HCT116 (cell line): Measurements from ENCODE around the gene RBM19. TPM values are rescaled to one million over a fixed set of nuclear protein-coding genes. Genes with fewer than 3 reads are reported as not detected.

Source experiments
- ATAC-seq: fragments of 200-7000 bp; cut with Tn5 transposase; 2 replicates; pipeline ENCODE4 v1.9.1; 2020; ENCODE audit warnings: mild to moderate bottlenecking, moderate library complexity
- BruUV-seq: library from RNA; stranded (reverse); fragments of 400-500 nt; replicated peaks from 2 replicates; lab custom pipeline; 2021; lab: Mats Ljungman, UMichigan
- CTCF ChIA-PET: fragments of 300-600 bp; sonication (Branson Sonifier 250); formaldehyde crosslinking; loops from one replicate; lab custom pipeline; 2021; ENCODE audit warnings: antibody characterized with exemption; lab: Charles Lee
- POLR2A ChIA-PET: fragments of 300-600, 350-600 bp; sonication (Branson Sonifier 250); formaldehyde crosslinking; loops from one replicate; lab custom pipeline; 2021; ENCODE audit warnings: antibody characterized with exemption; lab: Charles Lee
- RAD21 ChIA-PET, 2 experiments: fragments of 300-600 bp; sonication (Branson Sonifier 250); formaldehyde crosslinking; loops; one replicate each; lab custom pipeline; 2023; ENCODE audit warnings: low total read pairs in 2 of 2; ENCODE audit not compliant: uncharacterized antibody in 2 of 2, unreplicated experiment in 2 of 2, low non-redundant PET in 1 of 2; lab: Charles Lee
- DNase-seq: peaks from one replicate; pipeline ENCODE4 v3.0.0-alpha.2; 2010; ENCODE audit warnings: low read depth, low spot score
- H2AFZ ChIP-seq: fragments of 200-600 bp; shearing (Covaris generic), sonication (generic); 2 replicates; pipeline ENCODE4 v1.6.1; 2017; ENCODE audit warnings: low read depth, mixed run types, mixed read lengths, antibody characterized with exemption, low read length; ENCODE audit not compliant: poor library complexity, severe bottlenecking
- H3K27ac ChIP-seq: 2 replicates; pipeline ENCODE4 v1.5.1; 2012; ENCODE audit warnings: low read depth, low read length
- H3K27me3 ChIP-seq: fragments of 200-600 bp; sonication (generic); 2 replicates; pipeline ENCODE4 v1.6.1; 2016; ENCODE audit warnings: mixed run types, low read length, mixed read lengths; ENCODE audit not compliant: insufficient read depth
- H3K36me3 ChIP-seq, 2 experiments: fragments of 200-500 bp in 1 of 2; fragments of 200-600 bp in 1 of 2; sonication (Bioruptor generic) in 1 of 2; sonication (generic) in 1 of 2; 2 replicates each; pipeline versions ENCODE4 v1.5.1 to v1.6.1; 2014 to 2016; ENCODE audit warnings: low read length in 2 of 2, inconsistent platforms in 1 of 2, mixed read lengths in 1 of 2, mixed run types in 1 of 2; ENCODE audit not compliant: insufficient read depth in 2 of 2, control insufficient read depth in 1 of 2
- H3K4me1 ChIP-seq, 2 experiments: fragments of 200-600 bp in 1 of 2; sonication (generic) in 1 of 2; 2 replicates each; pipeline versions ENCODE4 v1.5.1 to v1.6.1; 2012 to 2017; ENCODE audit warnings: low read length in 2 of 2, inconsistent platforms in 1 of 2, mild to moderate bottlenecking in 1 of 2, mixed read lengths in 1 of 2, mixed run types in 1 of 2, moderate library complexity in 1 of 2; ENCODE audit not compliant: insufficient read depth in 2 of 2, control insufficient read depth in 1 of 2
- H3K4me2 ChIP-seq: fragments of 200-600 bp; sonication (generic); 2 replicates; pipeline ENCODE4 v1.6.1; 2017; ENCODE audit warnings: mixed run types, low read length, mixed read lengths
- H3K4me3 ChIP-seq, 2 experiments: fragments of 200-600 bp in 1 of 2; sonication (generic) in 1 of 2; replicated peaks in 1 of 2; 2 replicates each; pipeline ENCODE4 v1.5.1; 2011 to 2016; ENCODE audit warnings: low read length in 2 of 2, control low read depth in 1 of 2, low read depth in 1 of 2, mild to moderate bottlenecking in 1 of 2, mixed read lengths in 1 of 2, mixed run types in 1 of 2
- H3K79me2 ChIP-seq: fragments of 200-600 bp; sonication (generic); 2 replicates; pipeline ENCODE4 v1.6.1; 2017; ENCODE audit warnings: mild to moderate bottlenecking, mixed run types, low read length, moderate library complexity, mixed read lengths; ENCODE audit not compliant: insufficient read depth
- H3K9ac ChIP-seq: fragments of 200-600 bp; sonication (generic); 2 replicates; pipeline ENCODE4 v1.6.1; 2016; ENCODE audit warnings: low read length, mixed read lengths
- H3K9me2 ChIP-seq: fragments of 200-600 bp; sonication (generic), shearing (Covaris generic); 2 replicates; pipeline ENCODE4 v1.6.1; 2017; ENCODE audit warnings: mixed run types, mild to moderate bottlenecking, moderate library complexity; ENCODE audit not compliant: insufficient read depth
- H3K9me3 ChIP-seq, 2 experiments: fragments of 200-500 bp in 1 of 2; fragments of 200-600 bp in 1 of 2; sonication (Bioruptor generic) in 1 of 2; sonication (generic) in 1 of 2; 2 replicates each; pipeline ENCODE4 v1.6.1; 2014 to 2017; ENCODE audit warnings: low read length in 2 of 2, mixed read lengths in 2 of 2, inconsistent platforms in 1 of 2, low read depth in 1 of 2, mild to moderate bottlenecking in 1 of 2, mixed run types in 1 of 2, moderate library complexity in 1 of 2; ENCODE audit not compliant: control insufficient read depth in 1 of 2, insufficient read depth in 1 of 2
- H4K20me1 ChIP-seq: fragments of 200-600 bp; sonication (generic), shearing (Covaris generic); 2 replicates; pipeline ENCODE4 v1.6.1; 2017; ENCODE audit warnings: mixed run types, mild to moderate bottlenecking, moderate library complexity; ENCODE audit not compliant: insufficient read depth
- CBX3 ChIP-seq: IDR thresholded peaks from 2 replicates; pipeline ENCODE4 v1.6.1; 2012; ENCODE audit warnings: low read depth
- CEBPB ChIP-seq: IDR thresholded peaks from 2 replicates; pipeline ENCODE4 v1.6.1; 2012; ENCODE audit warnings: low read depth
- CTCF ChIP-seq, 3 experiments: fragments of 200-600 bp in 1 of 3; sonication (generic) in 1 of 3; IDR thresholded peaks in 2 of 3; conservative IDR thresholded peaks in 1 of 3; 2 replicates each; pipeline ENCODE4 v1.5.1; 2012 to 2017; ENCODE audit warnings: low read depth in 2 of 3, low read length in 2 of 3, antibody characterized with exemption in 1 of 3, borderline replicate concordance in 1 of 3, control low read depth in 1 of 3, mild to moderate bottlenecking in 1 of 3, mixed read lengths in 1 of 3, mixed run types in 1 of 3, moderate library complexity in 1 of 3; ENCODE audit not compliant: insufficient read depth in 1 of 3
- ELF1 ChIP-seq: IDR thresholded peaks from 2 replicates; pipeline ENCODE4 v1.6.1; 2012; ENCODE audit warnings: low read depth, borderline replicate concordance
- EZH2phosphoT487 ChIP-seq: fragments of 200-600 bp; IDR thresholded peaks from 2 replicates; pipeline ENCODE4 v1.6.1; 2018; ENCODE audit warnings: antibody characterized with exemption, borderline replicate concordance
- FOSL1 ChIP-seq: IDR thresholded peaks from 2 replicates; pipeline ENCODE4 v1.6.1; 2012; ENCODE audit warnings: low read depth
- JUND ChIP-seq: IDR thresholded peaks from 2 replicates; pipeline ENCODE4 v1.6.1; 2012
- POLR2AphosphoS5 ChIP-seq: IDR thresholded peaks from 2 replicates; pipeline ENCODE4 v1.6.1; 2011; ENCODE audit warnings: mild to moderate bottlenecking, low read depth, low read length, moderate library complexity
- REST ChIP-seq: IDR thresholded peaks from 2 replicates; pipeline ENCODE4 v1.6.1; 2012; ENCODE audit warnings: low read depth
- SIN3A ChIP-seq: IDR thresholded peaks from 2 replicates; pipeline ENCODE4 v1.6.1; 2012; ENCODE audit warnings: low read depth
- SP1 ChIP-seq: IDR thresholded peaks from 2 replicates; pipeline ENCODE4 v1.6.1; 2012; ENCODE audit warnings: low read depth
- SRF ChIP-seq: IDR thresholded peaks from 2 replicates; pipeline ENCODE4 v1.6.1; 2012; ENCODE audit warnings: low read depth
- YY1 ChIP-seq: IDR thresholded peaks from 2 replicates; pipeline ENCODE4 v1.6.1; 2011; ENCODE audit warnings: low read length, low read depth, moderate library complexity, mild to moderate bottlenecking; ENCODE audit not compliant: insufficient replicate concordance; ENCODE audit errors: extremely low read depth
- ZBTB33 ChIP-seq: IDR thresholded peaks from 2 replicates; pipeline ENCODE4 v1.6.1; 2011; ENCODE audit warnings: mild to moderate bottlenecking, low read length, moderate library complexity; ENCODE audit not compliant: insufficient replicate concordance; ENCODE audit errors: extremely low read depth
- ZNF274 ChIP-seq: fragments of 200-500 bp; sonication (Bioruptor generic); IDR thresholded peaks from 2 replicates; pipeline ENCODE4 v1.6.1; 2014; ENCODE audit warnings: mild to moderate bottlenecking, low read depth, low read length, inconsistent platforms
- intact Hi-C: fragments of 100-400 bp; cut with micrococcal nuclease; formaldehyde crosslinking; loops from 2 replicates; pipeline ENCODE4 v1.10.0; 2022
- total RNA-seq: library from RNA; stranded (reverse); gene quantifications from one replicate; pipeline ENCODE4 v1.2.1, GENCODE V29; 2021; ENCODE audit not compliant: unreplicated experiment

The RBM19 gene
- total RNA-seq, 1 experiment from 2014 or later = 30.7 TPM

GRCh38 chr12:113921430-113921829 is 44.7 kb downstream of the RBM19 start:
- Histone ChIP-seq H3K4me1 (no peaks in the 10 kb centered on the region), H3K4me3 (no peak overlapping the region), H4K20me1 (no peaks in the 10 kb centered on the region), H3K27ac (no peak overlapping the region), H2AFZ (no peak overlapping the region), H3K9me3 (no peaks in the 10 kb centered on the region), H3K79me2 (no peaks in the 10 kb centered on the region), H3K9ac (no peak overlapping the region), H3K36me3 (peaks cover 7 to 26% of the 10 kb centered on the region in 2 experiments; a peak in 2 of 4 replicates), H3K9me2 (no peaks in the 10 kb centered on the region), H3K27me3 (no peaks in the 10 kb centered on the region), H3K4me2 (no peak overlapping the region)
- ATAC-seq (no peak), DNase-seq (no peak)
- BruUV-seq = no TSS peak
- intact Hi-C loops = no loop called here
- ChIA-PET CTCF (no interaction called here), RAD21 (no interaction called here), POLR2A (no interaction called here)
- TF ChIP-seq CTCF (IDR thresholded peaks at IDR 0.05 in 2 of 3, conservative IDR thresholded peaks at IDR 0.05 in 1 of 3; ENCODE audit: borderline replicate concordance in 1 of 3, insufficient read depth in 1 of 3, low read depth in 2 of 3, low read length in 2 of 3) (no peak), JUND (no peak), REST (no peak), FOSL1 (no peak), ZBTB33 (no peak), ELF1 (no peak), YY1 (no peak), CBX3 (no peak), SIN3A (no peak), SP1 (no peak), SRF (no peak), CEBPB (no peak), EZH2phosphoT487 (no peak), ZNF274 (no peak), POLR2AphosphoS5 (no peak)
